IMR-90 (cell line): ENCODE results near the gene CDK1. TPM values are rescaled to one million over a fixed set of nuclear protein-coding genes. Genes with fewer than 3 reads are reported as not detected.
A peak's percentile ranks its signal among the peaks of the same experiment; 100 is the strongest.

Experiments
- ATAC-seq: fragments of 200-7000 bp; cut with Tn5 transposase; 2 replicates; pipeline ENCODE4 v1.9.1; 2020; ENCODE audit warnings: low read depth, mild to moderate bottlenecking, moderate library complexity
- BruUV-seq: library from RNA; stranded (reverse); fragments of 400-500 nt; replicated peaks from 2 replicates; lab custom pipeline; 2021; lab: Mats Ljungman, UMichigan
- CTCF ChIA-PET: fragments of 300-600 bp; formaldehyde crosslinking; extraction: SDS; loops from one replicate; lab custom pipeline; 2021; ENCODE audit warnings: antibody characterized with exemption; lab: Yijun Ruan, JAX
- POLR2A ChIA-PET: fragments of 300-600 bp; sonication (Branson Sonifier 250); formaldehyde crosslinking; loops from one replicate; lab custom pipeline; 2022; ENCODE audit warnings: antibody characterized with exemption; ENCODE audit not compliant: unreplicated experiment; lab: Charles Lee
- DNase-seq: peaks from one replicate; pipeline ENCODE4 v3.0.0; 2013
- H2AFZ ChIP-seq: replicated peaks from 2 replicates; pipeline ENCODE3; 2013; ENCODE audit warnings: low read length, mild to moderate bottlenecking; ENCODE audit not compliant: poor library complexity
- H2AK5ac ChIP-seq: 2 replicates; pipeline ENCODE4 v1.6.1; 2013; ENCODE audit warnings: low read depth, low read length, inconsistent platforms
- H2AK9ac ChIP-seq: replicated peaks from 2 replicates; pipeline ENCODE3; 2013; ENCODE audit warnings: mild to moderate bottlenecking, low read depth, low read length, moderate library complexity; ENCODE audit not compliant: poor library complexity
- H2BK120ac ChIP-seq: 2 replicates; pipeline ENCODE4 v1.6.1; 2013; ENCODE audit warnings: low read depth, low read length, inconsistent platforms
- H2BK15ac ChIP-seq: 3 replicates; pipeline ENCODE4 v1.6.1; 2013; ENCODE audit warnings: low read depth, low read length, inconsistent platforms
- H2BK20ac ChIP-seq: 2 replicates; pipeline ENCODE4 v1.6.1; 2013; ENCODE audit warnings: low read depth, mild to moderate bottlenecking, inconsistent platforms, low read length, moderate library complexity
- H2BK5ac ChIP-seq: 2 replicates; pipeline ENCODE4 v1.6.1; 2013; ENCODE audit warnings: mild to moderate bottlenecking, low read depth, low read length, inconsistent platforms; ENCODE audit not compliant: poor library complexity, severe bottlenecking
- H3K14ac ChIP-seq: replicated peaks from 2 replicates; pipeline ENCODE4 v1.6.1; 2013; ENCODE audit warnings: low read depth, low read length, inconsistent platforms
- H3K18ac ChIP-seq: 2 replicates; pipeline ENCODE4 v1.6.1; 2013; ENCODE audit warnings: low read depth, low read length, control low read depth
- H3K23ac ChIP-seq: 2 replicates; pipeline ENCODE4 v1.6.1; 2013; ENCODE audit warnings: low read depth, low read length, inconsistent platforms
- H3K27ac ChIP-seq: 2 replicates; pipeline ENCODE4 v1.5.1; 2013; ENCODE audit warnings: mild to moderate bottlenecking, control low read depth, low read length; ENCODE audit not compliant: insufficient read depth
- H3K27me3 ChIP-seq: 2 replicates; pipeline ENCODE4 v1.6.1; 2013; ENCODE audit warnings: low read length; ENCODE audit not compliant: control insufficient read depth, insufficient read depth
- H3K36me3 ChIP-seq: 2 replicates; pipeline ENCODE4 v1.6.1; 2013; ENCODE audit warnings: low read length, mixed read lengths; ENCODE audit not compliant: control insufficient read depth, insufficient read depth
- H3K4ac ChIP-seq: 2 replicates; pipeline ENCODE4 v1.6.1; 2013; ENCODE audit warnings: low read depth, low read length, inconsistent platforms
- H3K4me1 ChIP-seq: 2 replicates; pipeline ENCODE4 v1.6.1; 2013; ENCODE audit warnings: low read length, mixed read lengths; ENCODE audit not compliant: control insufficient read depth, insufficient read depth
- H3K4me2 ChIP-seq: 2 replicates; pipeline ENCODE4 v1.6.1; 2013; ENCODE audit warnings: low read depth, mild to moderate bottlenecking, control low read depth, low read length, moderate library complexity
- H3K4me3 ChIP-seq: 2 replicates; pipeline ENCODE4 v1.5.1; 2013; ENCODE audit warnings: low read depth, mild to moderate bottlenecking, control low read depth, low read length, moderate library complexity; ENCODE audit not compliant: insufficient read depth
- H3K56ac ChIP-seq: 2 replicates; pipeline ENCODE4 v1.6.1; 2013; ENCODE audit warnings: low read length, inconsistent platforms; ENCODE audit not compliant: insufficient read depth; ENCODE audit errors: extremely low read depth
- H3K79me1 ChIP-seq, 2 experiments: 2 replicates each; pipeline ENCODE4 v1.6.1; 2013; ENCODE audit warnings: low read length in 2 of 2, inconsistent platforms in 1 of 2, low read depth in 1 of 2
- H3K9ac ChIP-seq: 2 replicates; pipeline ENCODE4 v1.6.1; 2013; ENCODE audit warnings: low read depth, low read length, control low read depth
- H3K9me1 ChIP-seq: 2 replicates; pipeline ENCODE4 v1.6.1; 2013; ENCODE audit warnings: low read length, inconsistent platforms; ENCODE audit not compliant: insufficient read depth
- H3K9me3 ChIP-seq: 2 replicates; pipeline ENCODE4 v1.6.1; 2013; ENCODE audit warnings: low read length; ENCODE audit not compliant: control insufficient read depth, insufficient read depth
- H4K20me1 ChIP-seq: 2 replicates; pipeline ENCODE4 v1.6.1; 2013; ENCODE audit warnings: low read length, inconsistent platforms; ENCODE audit not compliant: insufficient read depth
- H4K5ac ChIP-seq: 2 replicates; pipeline ENCODE4 v1.6.1; 2013; ENCODE audit warnings: mild to moderate bottlenecking, low read depth, low read length, control low read depth
- H4K8ac ChIP-seq, 2 experiments: 2 replicates each; pipeline ENCODE4 v1.6.1; 2013; ENCODE audit warnings: low read depth in 2 of 2, low read length in 2 of 2, control low read depth in 1 of 2, inconsistent platforms in 1 of 2
- H4K91ac ChIP-seq: 2 replicates; pipeline ENCODE4 v1.6.1; 2013; ENCODE audit warnings: low read depth, low read length, inconsistent platforms; ENCODE audit not compliant: insufficient read depth
- BHLHE40 ChIP-seq: fragments of 150-350 bp; IDR thresholded peaks from 2 replicates; pipeline ENCODE4 v1.6.1; 2016; ENCODE audit warnings: mild to moderate bottlenecking, low read depth, low read length
- CHD1 ChIP-seq: IDR thresholded peaks from 2 replicates; pipeline ENCODE4 v1.6.1; 2012; ENCODE audit warnings: low read depth, low read length, improper control_type of control experiment
- MXI1 ChIP-seq: IDR thresholded peaks from 2 replicates; pipeline ENCODE4 v1.6.1; 2012; ENCODE audit warnings: low read depth, mild to moderate bottlenecking, low read length, moderate library complexity, borderline replicate concordance
- NFE2L2 ChIP-seq: fragments of 150-350 bp; IDR thresholded peaks from 2 replicates; pipeline ENCODE4 v1.6.1; 2016; ENCODE audit warnings: low read depth, mild to moderate bottlenecking, low read length
- RAD21 ChIP-seq: IDR thresholded peaks from 2 replicates; pipeline ENCODE4 v1.6.1; 2012; ENCODE audit warnings: low read length, improper control_type of control experiment
- RCOR1 ChIP-seq: IDR thresholded peaks from 2 replicates; pipeline ENCODE4 v1.6.1; 2012; ENCODE audit warnings: mild to moderate bottlenecking, low read length, improper control_type of control experiment; ENCODE audit not compliant: insufficient replicate concordance
- WGBS, 2 experiments: methylation state at CpG; one replicate each; pipeline versions ENCODE4 v1.1.5 to v1.1.7; 2013; ENCODE audit warnings: missing lambda C conversion rate in 2 of 2; ENCODE audit not compliant: insufficient read length in 1 of 2; ENCODE audit errors: extremely low coverage in 2 of 2; 5-methylcytosine and 5-hydroxymethylcytosine counted together
- dilution Hi-C: fragments of 300-500 bp; cut with HindIII; formaldehyde crosslinking; loops from one replicate; pipeline ENCODE4 v1.14.3; 2018; ENCODE audit warnings: low sequenced_read_pairs; ENCODE audit not compliant: unreplicated experiment
- in situ Hi-C: fragments of 300-500 bp; cut with MboI; formaldehyde crosslinking; loops from 3 replicates; pipeline ENCODE4 v1.14.3; 2019; ENCODE audit warnings: low sequenced_read_pairs, inconsistent platforms, mixed read lengths
- intact Hi-C: fragments of 100-400 bp; cut with micrococcal nuclease; formaldehyde crosslinking; loops from 2 replicates; pipeline ENCODE4 v1.10.0; 2022
- polyA plus RNA-seq, 3 experiments: library from polyadenylated mRNA; depleted of rRNA; stranded (reverse); fragments of >200 nt; gene quantifications; 2 replicates each; pipeline ENCODE4 v1.2.3, GENCODE V29; 2012; ENCODE audit warnings: low replicate concordance in 1 of 3
- total RNA-seq: library from RNA; depleted of rRNA; stranded (reverse); fragments of >200 nt; gene quantifications from 2 replicates; pipeline ENCODE4 v1.2.3, GENCODE V29; 2012

The CDK1 gene
- total and polyA plus RNA-seq, 2 of the 4 experiments (the other 2 are of a cell fraction), result 21.9 to 28.1 TPM

- Histone ChIP-seq H3K4me3 (no peak overlapping the region), H2BK120ac (no peak overlapping the region), H3K9me3 (no peaks in the 10 kb centered on the region), H4K20me1 (no peaks in the 10 kb centered on the region), H2BK15ac (no peak overlapping the region), H2AFZ (no peak overlapping the region), H3K4ac (peak overlapping the region; percentile 27; the same call in 1 of the 2 replicates), H2AK5ac (no peak overlapping the region), H3K18ac (no peak overlapping the region), H3K4me2 (no peak overlapping the region), H3K79me1 (peaks cover 12 to 22% of the 10 kb centered on the region in 2 experiments), H3K14ac (no peak overlapping the region; the same call in 1 of the 2 replicates), H3K36me3 (no peaks in the 10 kb centered on the region), H2BK5ac (no peak overlapping the region), H3K56ac (no peak overlapping the region), H4K91ac (no peak overlapping the region), H3K27ac (no peak overlapping the region), H3K4me1 (peaks cover 3% of the 10 kb centered on the region), H3K9me1 (0 out of 2 replicates have a peak, but pooled peaks cover 3% of the 10 kb centered on the region), H3K27me3 (no peaks in the 10 kb centered on the region), H2AK9ac (no peak overlapping the region), H3K9ac (no peak overlapping the region), H3K23ac (no peak overlapping the region), H4K5ac (no peak overlapping the region), H2BK20ac (no peak overlapping the region; the same call in 1 of the 2 replicates), H4K8ac (no peak overlapping the region)
- in situ Hi-C loops (no loop called here), dilution Hi-C loops (no loop called here), intact Hi-C loops (no loop called here)
- no CpG with 5 or more reads among the region's 3 CpGs for whole genome bisulfite sequencing, 2 experiments
- POLR2A ChIA-PET, result no interaction called here
- no TSS peak for BruUV-seq
- peak; percentile 38 for DNase-seq
- ATAC-seq, result no peak
- TF ChIP-seq NFE2L2, result no peak
- no peak for TF ChIP-seq RAD21
- TF ChIP-seq BHLHE40, result no peak
- no peak for TF ChIP-seq RCOR1
- TF ChIP-seq MXI1, result no peak
- no peak for TF ChIP-seq CHD1
- CTCF ChIA-PET, result no interaction called here
These were observed 19.8 kb downstream of the CDK1 start for GRCh38 chr10:60798031-60798430.
